GM12892 (cell line): Measurements from ENCODE around the gene PCBP2.

ENCODE experiments used
- DNase-seq: peaks from one replicate; pipeline ENCODE4 v3.0.0; 2011; ENCODE audit not compliant: insufficient read length
- FAIRE-seq: peaks from 2 replicates; lab custom pipeline; 2011; peaks lifted over from hg19 to GRCh38; lab: Jason Lieb, UNC
- POLR2A ChIP-seq: IDR thresholded peaks from 2 replicates; pipeline ENCODE4 v1.6.1; 2011; ENCODE audit warnings: low read depth, low read length, control low read depth
- POLR2AphosphoS5 ChIP-seq: IDR thresholded peaks from 2 replicates; pipeline ENCODE4 v1.6.1; 2011; ENCODE audit warnings: low read depth, low read length, control low read depth
- TAF1 ChIP-seq: IDR thresholded peaks from 2 replicates; pipeline ENCODE4 v1.6.1; 2011; ENCODE audit warnings: low read depth, mild to moderate bottlenecking, control low read depth, low read length, borderline replicate concordance

The PCBP2 gene

GRCh38 chr12:53500142-53500775 is 48.4 kb downstream of the PCBP2 start:
- TF ChIP-seq TAF1, result 0 out of 2 replicates have a peak, but pooled peaks have one; percentile 32
- TF ChIP-seq POLR2A, result peak; percentile 78
- peak; percentile 60; the same call in 1 of the 2 replicates for TF ChIP-seq POLR2AphosphoS5
- DNase-seq (no peak), FAIRE-seq (no peak)

GRCh38 chr12:53500776-53501614 is 49.1 kb downstream of the PCBP2 start, which contains the start of gene TARBP2:
Gene TARBP2 (plus strand): TSS chr12:53501283. CDS start chr12:53501409, 126 bp downstream.
- DNase-seq, result peak; percentile 89
- TF ChIP-seq TAF1 (0 out of 2 replicates have a peak, but pooled peaks have one; percentile 47), POLR2AphosphoS5 (peak; percentile 91), POLR2A (peak; percentile 89)
- peak; percentile 98 for FAIRE-seq

DNA sequence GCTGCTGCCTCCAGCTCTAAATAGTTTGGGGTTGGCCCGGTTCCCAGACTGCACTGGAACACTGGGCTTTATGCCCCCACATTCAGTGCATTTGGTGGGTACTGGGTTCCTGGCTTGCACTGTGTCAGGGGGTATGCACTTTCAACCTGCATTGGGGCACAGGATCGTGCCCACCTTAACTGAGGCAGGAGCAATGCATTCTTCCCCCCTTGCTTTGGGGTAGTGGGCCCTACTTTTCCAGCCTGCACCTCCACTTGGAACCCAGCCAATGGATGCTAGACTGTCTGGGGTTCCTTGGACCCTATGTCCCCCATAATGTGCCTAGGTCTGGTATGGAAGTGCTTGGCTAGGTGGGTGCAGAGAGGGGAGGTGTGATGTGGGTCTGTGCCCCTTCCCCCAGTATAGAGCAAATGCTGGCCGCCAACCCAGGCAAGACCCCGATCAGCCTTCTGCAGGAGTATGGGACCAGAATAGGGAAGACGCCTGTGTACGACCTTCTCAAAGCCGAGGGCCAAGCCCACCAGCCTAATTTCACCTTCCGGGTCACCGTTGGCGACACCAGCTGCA is 49.8 kb downstream of the PCBP2 start:
- FAIRE-seq (no peak), DNase-seq (no peak)
- peak; percentile 3; the same call in 1 of the 2 replicates for TF ChIP-seq TAF1
- no peak; the same call in 1 of the 2 replicates for TF ChIP-seq POLR2AphosphoS5
- TF ChIP-seq POLR2A, result peak; percentile 33

- TF ChIP-seq POLR2AphosphoS5 (no peak), POLR2A (no peak), TAF1 (no peak)
- no peak for DNase-seq
- no peak for FAIRE-seq
Observed at GRCh38 chr12:53502331-53502730, 50.4 kb downstream of the PCBP2 start.

DNA sequence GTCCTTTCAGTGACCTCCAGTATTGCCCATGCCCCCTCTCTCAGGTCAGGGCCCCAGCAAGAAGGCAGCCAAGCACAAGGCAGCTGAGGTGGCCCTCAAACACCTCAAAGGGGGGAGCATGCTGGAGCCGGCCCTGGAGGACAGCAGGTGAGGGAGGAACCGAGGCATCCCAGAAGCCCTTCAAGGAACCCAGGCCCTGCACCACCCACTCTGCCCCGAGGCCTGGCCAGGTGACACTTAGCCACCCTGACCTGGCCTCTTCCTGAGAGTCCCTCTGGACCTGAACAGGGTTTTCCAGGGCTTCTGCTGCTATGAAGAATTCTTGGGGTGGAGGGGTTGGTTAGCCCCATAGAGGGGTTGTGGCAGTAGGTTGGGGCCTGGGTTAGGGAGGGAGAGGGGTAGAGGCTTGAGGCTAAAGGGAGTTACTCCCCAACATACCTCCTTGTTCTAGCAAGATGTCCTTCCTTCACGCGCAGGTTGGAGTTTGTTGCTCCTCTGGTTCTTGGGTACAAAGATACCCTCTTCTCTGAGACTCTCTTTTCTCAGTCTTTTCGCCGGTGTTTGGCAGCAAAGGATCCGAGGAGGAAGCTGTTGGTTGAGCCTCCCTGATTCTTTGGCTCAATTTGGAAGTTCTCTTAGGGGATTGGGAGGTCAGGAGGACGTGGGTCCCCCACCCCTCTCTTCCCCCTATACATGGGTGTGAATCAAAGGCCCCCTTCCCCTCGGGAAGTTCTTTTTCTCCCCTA is 51.3 kb downstream of the PCBP2 start:
- FAIRE-seq (no peak), DNase-seq (no peak)
- no peak for TF ChIP-seq TAF1
- no peak for TF ChIP-seq POLR2AphosphoS5
- TF ChIP-seq POLR2A, result no peak

DNA sequence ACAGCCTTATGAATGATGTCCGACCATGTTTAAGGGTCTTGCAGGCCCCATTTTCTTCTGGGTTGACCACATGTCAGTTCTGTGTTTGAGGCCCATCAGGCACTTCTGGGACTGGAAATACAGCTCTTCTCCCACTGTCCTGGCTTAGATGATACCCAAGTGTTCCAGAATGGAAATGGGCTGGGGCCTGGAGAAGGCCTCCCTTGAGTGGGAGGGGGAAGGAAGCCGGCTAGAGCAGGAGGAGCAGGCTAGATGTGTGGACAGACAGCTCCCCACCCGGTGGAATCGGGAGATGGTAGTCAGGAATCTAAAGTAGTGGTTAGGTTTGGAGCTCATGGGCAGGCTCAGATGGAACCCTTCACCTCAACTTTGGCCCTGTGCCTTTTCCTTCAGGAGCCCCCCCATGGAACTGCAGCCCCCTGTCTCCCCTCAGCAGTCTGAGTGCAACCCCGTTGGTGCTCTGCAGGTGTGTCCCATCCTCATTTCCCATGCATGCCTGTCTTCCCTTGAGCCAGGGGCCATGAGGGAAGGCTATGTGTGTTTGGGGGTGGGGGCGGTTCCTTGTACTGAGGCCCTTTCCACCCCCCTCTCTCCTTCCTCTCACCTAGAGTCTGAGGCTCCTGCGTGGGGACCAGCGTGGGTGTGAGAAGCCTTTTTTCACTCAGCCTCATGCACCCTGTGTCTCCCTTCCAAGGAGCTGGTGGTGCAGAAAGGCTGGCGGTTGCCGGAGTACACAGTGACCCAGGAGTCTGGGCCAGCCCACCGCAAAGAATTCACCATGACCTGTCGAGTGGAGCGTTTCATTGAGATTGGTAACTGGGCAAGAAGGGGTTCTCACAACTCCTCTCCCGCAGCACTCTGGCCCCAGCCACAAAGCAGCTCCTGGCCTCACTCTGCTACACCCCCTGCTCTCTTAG is 52.4 kb downstream of the PCBP2 start:
- no peak for FAIRE-seq
- DNase-seq, result no peak
- TF ChIP-seq POLR2A (no peak), TAF1 (no peak), POLR2AphosphoS5 (no peak)

DNA sequence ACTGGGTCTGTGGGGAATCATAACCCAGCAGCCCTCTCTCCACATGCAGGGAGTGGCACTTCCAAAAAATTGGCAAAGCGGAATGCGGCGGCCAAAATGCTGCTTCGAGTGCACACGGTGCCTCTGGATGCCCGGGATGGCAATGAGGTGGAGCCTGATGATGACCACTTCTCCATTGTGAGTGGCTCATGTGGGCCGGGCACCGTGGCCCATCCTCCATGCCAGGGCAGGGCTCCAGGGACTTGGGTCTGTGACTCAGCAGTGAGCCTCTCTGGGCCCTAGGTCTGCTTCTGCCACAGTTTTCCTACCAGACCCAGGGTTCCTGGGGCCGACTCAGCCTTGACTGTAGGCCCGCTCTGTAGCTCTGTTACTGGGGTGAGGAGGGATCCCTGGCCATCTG is 53.2 kb downstream of the PCBP2 start:
- FAIRE-seq (no peak), DNase-seq (no peak)
- TF ChIP-seq TAF1, result no peak
- no peak; the same call in 1 of the 2 replicates for TF ChIP-seq POLR2A
- TF ChIP-seq POLR2AphosphoS5, result no peak

DNA sequence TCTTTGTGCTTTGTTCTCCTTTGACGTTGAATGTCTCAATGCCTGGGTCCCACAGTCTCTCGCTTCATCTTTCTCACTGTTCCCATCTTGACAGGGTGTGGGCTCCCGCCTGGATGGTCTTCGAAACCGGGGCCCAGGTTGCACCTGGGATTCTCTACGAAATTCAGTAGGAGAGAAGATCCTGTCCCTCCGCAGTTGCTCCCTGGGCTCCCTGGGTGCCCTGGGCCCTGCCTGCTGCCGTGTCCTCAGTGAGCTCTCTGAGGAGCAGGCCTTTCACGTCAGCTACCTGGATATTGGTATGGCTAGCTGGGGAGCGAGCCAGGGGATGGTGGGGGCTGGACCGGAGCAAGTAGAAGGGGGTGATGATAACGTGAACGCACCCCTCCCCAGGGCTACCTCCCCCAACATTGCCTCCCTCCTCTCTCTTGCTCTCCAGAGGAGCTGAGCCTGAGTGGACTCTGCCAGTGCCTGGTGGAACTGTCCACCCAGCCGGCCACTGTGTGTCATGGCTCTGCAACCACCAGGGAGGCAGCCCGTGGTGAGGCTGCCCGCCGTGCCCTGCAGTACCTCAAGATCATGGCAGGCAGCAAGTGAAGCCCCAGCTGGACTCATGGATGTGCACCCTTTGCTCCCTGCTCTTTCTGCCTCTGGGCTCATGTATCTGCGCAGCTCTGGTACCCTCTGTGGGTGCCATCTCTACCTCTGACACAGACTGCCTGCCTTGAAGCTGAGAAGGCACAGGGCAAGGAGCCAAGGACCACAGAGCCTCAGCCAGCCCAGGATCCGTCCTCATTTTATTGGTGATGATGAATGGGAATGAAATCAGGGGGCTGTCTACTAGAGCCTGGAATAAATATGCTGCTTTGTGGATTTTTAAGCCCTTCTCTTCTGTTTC is 53.9 kb downstream of the PCBP2 start:
- TF ChIP-seq POLR2A (no peak; the same call in 1 of the 2 replicates), TAF1 (no peak), POLR2AphosphoS5 (no peak)

DNA sequence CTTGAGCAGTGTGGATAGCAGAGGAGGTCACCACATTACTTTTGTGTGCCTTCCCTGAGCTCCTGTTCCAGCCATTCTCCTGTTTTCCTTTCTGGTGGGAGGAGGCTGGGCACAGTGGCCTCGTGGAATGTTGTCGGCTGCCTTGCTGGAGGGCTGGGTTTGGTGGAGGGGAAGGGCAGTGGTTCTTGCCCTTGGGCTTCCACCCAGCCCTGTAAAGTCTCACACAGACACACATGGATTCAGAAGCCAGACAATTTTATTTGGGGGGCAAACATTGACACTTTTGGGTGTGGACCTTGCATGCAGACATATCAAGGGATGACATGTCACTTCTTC is 54.5 kb downstream of the PCBP2 start:
- TF ChIP-seq POLR2A, result no peak
- no peak for TF ChIP-seq POLR2AphosphoS5
- no peak for TF ChIP-seq TAF1
- DNase-seq (no peak), FAIRE-seq (no peak)

More for the DNA sequence above, 53.9 kb downstream of the PCBP2 start:
- DNase-seq (no peak), FAIRE-seq (no peak)
